ENCODE data around the gene CSMD2. TPM values are rescaled to one million over a fixed set of nuclear protein-coding genes. Genes with fewer than 3 reads are reported as not detected.

CSMD2 gene
- total RNA-seq, 2 experiments from 2014 or later = not detected

DNA sequence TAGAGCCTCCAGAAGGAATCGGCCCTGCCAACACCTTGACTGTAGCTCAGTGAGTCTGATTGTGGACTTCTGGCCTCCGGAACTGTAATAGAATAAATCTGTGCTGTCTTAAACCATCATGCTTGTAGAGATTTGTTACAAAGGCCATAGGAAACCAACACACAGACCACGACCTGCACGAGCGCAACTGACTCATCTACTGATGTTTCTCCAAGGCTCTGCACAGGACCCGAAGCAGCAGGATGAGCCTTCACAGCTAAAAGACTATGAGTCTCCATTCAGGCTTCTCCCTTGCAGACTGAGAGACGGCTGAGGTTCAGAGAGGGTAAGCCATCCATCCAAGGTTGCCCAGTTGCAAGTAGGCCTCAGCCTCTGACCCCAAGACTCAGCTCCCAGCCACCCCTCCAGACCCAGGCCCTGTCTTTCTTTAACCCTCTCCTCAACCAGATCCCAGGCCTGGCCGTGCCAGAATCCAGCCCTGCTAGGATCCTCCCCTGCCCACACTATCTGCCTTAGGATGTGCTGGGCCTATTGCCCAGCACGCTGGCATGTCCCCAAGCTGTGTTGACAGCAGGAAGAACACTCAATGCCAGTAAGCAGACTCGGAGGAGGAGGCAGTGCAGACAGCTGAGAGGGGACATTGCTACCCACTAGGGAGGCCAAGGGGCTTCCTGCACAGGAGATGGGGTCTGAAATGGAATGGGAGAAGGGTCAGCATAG is 192.2 kb downstream of the CSMD2 start:
- CTCF ChIA-PET (ENCODE audit: unreplicated experiment) = no interaction called here
- no peaks in the 10 kb centered on the region for H4K20me1 ChIP-seq (ENCODE audit: insufficient read depth, low read length)
- POLR2A ChIA-PET = no interaction called here
- H3K9me3 ChIP-seq (ENCODE audit: low read length) = no peaks in the 10 kb centered on the region
- no peak for TF ChIP-seq CTCF (conservative IDR thresholded peaks at IDR 0.05; ENCODE audit: low read length)
- TF ChIP-seq EZH2phosphoT487 (IDR thresholded peaks at IDR 0.05; ENCODE audit: borderline replicate concordance, low read depth, low read length) = no peak
- H3K4me2 ChIP-seq (ENCODE audit: low read length) = no peak overlapping the region
- H3K79me2 ChIP-seq (ENCODE audit: insufficient read depth, low read depth, low read length) = no peaks in the 10 kb centered on the region
- DNase-seq (ENCODE audit: low spot score) = no peak
- intact Hi-C loops (cut with micrococcal nuclease; ENCODE audit: unreplicated experiment) = no loop called here
- H3K9me2 ChIP-seq (ENCODE audit: insufficient read depth, low read length) = no peaks in the 10 kb centered on the region
- no peaks in the 10 kb centered on the region for H3K36me3 ChIP-seq (ENCODE audit: insufficient read depth, low read length)
- H3K4me1 ChIP-seq (ENCODE audit: insufficient read depth, low read length, poor library complexity, severe bottlenecking) = no peaks in the 10 kb centered on the region
- H3K27ac ChIP-seq (ENCODE audit: low read depth, low read length, poor library complexity, severe bottlenecking) = no peak overlapping the region
- H3K4me3 ChIP-seq (ENCODE audit: low read depth, low read length, poor library complexity, severe bottlenecking) = no peak overlapping the region
- BruUV-seq (replicated peaks) = no TSS peak
- H2AFZ ChIP-seq (ENCODE audit: low read length) = no peak overlapping the region

GRCh38 chr1:33971913-33972312 is 193.1 kb downstream of the CSMD2 start:
- ChIA-PET CTCF (ENCODE audit: unreplicated experiment) (no interaction called here), POLR2A (no interaction called here)
- no peak for DNase-seq (ENCODE audit: low spot score)
- no peak overlapping the region for H3K4me2 ChIP-seq (ENCODE audit: low read length)
- TF ChIP-seq EZH2phosphoT487 (IDR thresholded peaks at IDR 0.05; ENCODE audit: borderline replicate concordance, low read depth, low read length) = no peak
- TF ChIP-seq CTCF (conservative IDR thresholded peaks at IDR 0.05; ENCODE audit: low read length) = no peak
- H3K9me2 ChIP-seq (ENCODE audit: insufficient read depth, low read length) = no peaks in the 10 kb centered on the region
- H3K27ac ChIP-seq (ENCODE audit: low read depth, low read length, poor library complexity, severe bottlenecking) = no peak overlapping the region
- no peaks in the 10 kb centered on the region for H3K79me2 ChIP-seq (ENCODE audit: insufficient read depth, low read depth, low read length)
- H3K4me1 ChIP-seq (ENCODE audit: insufficient read depth, low read length, poor library complexity, severe bottlenecking) = no peaks in the 10 kb centered on the region
- no peaks in the 10 kb centered on the region for H4K20me1 ChIP-seq (ENCODE audit: insufficient read depth, low read length)
- no peaks in the 10 kb centered on the region for H3K36me3 ChIP-seq (ENCODE audit: insufficient read depth, low read length)
- no peak overlapping the region for H2AFZ ChIP-seq (ENCODE audit: low read length)
- H3K9me3 ChIP-seq (ENCODE audit: low read length) = no peaks in the 10 kb centered on the region
- intact Hi-C loops (cut with micrococcal nuclease; ENCODE audit: unreplicated experiment) = no loop called here
- H3K4me3 ChIP-seq (ENCODE audit: low read depth, low read length, poor library complexity, severe bottlenecking) = no peak overlapping the region
- BruUV-seq (replicated peaks) = no TSS peak

DNA sequence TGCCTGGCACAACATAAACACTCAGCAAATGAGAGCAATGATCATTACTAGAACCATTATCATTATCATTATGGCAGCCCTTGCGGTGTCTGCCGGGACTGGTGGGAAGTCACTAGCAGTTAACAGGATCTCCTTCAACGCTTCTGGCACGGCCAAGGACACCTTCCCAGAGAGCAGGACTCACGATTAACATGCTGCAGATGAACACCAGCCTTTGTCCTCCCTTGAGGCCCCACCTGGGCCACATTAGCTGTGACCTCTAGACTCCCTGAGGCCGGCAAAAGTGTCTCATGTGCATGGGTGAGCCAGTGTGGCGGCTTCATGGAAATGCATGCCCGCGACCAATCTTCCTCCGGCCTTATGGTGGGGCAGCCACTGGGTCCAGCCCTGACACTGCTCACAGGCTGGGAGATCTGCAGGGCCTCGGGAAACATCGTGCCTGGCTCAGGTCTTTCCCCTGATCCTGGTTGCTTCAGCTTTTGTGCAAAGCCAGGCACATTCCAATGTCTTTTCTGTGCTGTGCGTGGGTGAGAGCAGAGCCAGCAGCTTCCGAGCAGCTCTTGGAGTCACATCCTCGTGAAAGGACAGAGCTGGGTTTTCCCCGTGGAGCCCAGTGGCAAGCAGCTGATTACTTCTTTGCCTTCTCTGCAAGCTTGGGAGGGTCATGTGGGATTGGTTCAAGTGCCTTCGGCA is 193.9 kb downstream of the CSMD2 start:
- intact Hi-C loops (cut with micrococcal nuclease; ENCODE audit: unreplicated experiment) = no loop called here
- Histone ChIP-seq H3K4me1 (ENCODE audit: insufficient read depth, low read length, poor library complexity, severe bottlenecking) (no peaks in the 10 kb centered on the region), H3K9me2 (ENCODE audit: insufficient read depth, low read length) (no peaks in the 10 kb centered on the region), H4K20me1 (ENCODE audit: insufficient read depth, low read length) (no peaks in the 10 kb centered on the region), H3K79me2 (ENCODE audit: insufficient read depth, low read depth, low read length) (no peaks in the 10 kb centered on the region), H2AFZ (ENCODE audit: low read length) (no peak overlapping the region), H3K9me3 (ENCODE audit: low read length) (no peaks in the 10 kb centered on the region), H3K4me3 (ENCODE audit: low read depth, low read length, poor library complexity, severe bottlenecking) (no peak overlapping the region), H3K4me2 (ENCODE audit: low read length) (no peak overlapping the region), H3K36me3 (ENCODE audit: insufficient read depth, low read length) (no peaks in the 10 kb centered on the region), H3K27ac (ENCODE audit: low read depth, low read length, poor library complexity, severe bottlenecking) (no peak overlapping the region)
- no peak for TF ChIP-seq CTCF (conservative IDR thresholded peaks at IDR 0.05; ENCODE audit: low read length)
- TF ChIP-seq EZH2phosphoT487 (IDR thresholded peaks at IDR 0.05; ENCODE audit: borderline replicate concordance, low read depth, low read length) = no peak
- POLR2A ChIA-PET = no interaction called here
- CTCF ChIA-PET (ENCODE audit: unreplicated experiment) = no interaction called here
- DNase-seq (ENCODE audit: low spot score) = no peak
- BruUV-seq (replicated peaks) = no TSS peak
